ENCODE data around the gene ZFYVE1. TPM values are rescaled to one million over a fixed set of nuclear protein-coding genes. Genes with fewer than 3 reads are reported as not detected.
"Not testable (repeated sequence)": the region's sequence is repeated elsewhere in the genome, so short reads cannot be mapped to it uniquely, and the experiment has no call there.

ZFYVE1 gene
- total RNA-seq, 2 donors from 2014 or later = 16.6 to 31.7 TPM

GRCh38 chr14:72968316-72968715 is 58.6 kb downstream of the ZFYVE1 start:
- no peaks in the 10 kb centered on the region for H3K9me3 ChIP-seq
- no peak overlapping the region for H3K27ac ChIP-seq
- intact Hi-C loops (cut with DNase I) = no loop called here
- 97% methylated on average over 5 of the region's 5 CpGs for WGBS
- no peak for DNase-seq (ENCODE audit: low spot score)
- H3K36me3 ChIP-seq = no peaks in the 10 kb centered on the region
- H3K4me3 ChIP-seq = no peak overlapping the region
- no peaks in the 10 kb centered on the region for H3K4me1 ChIP-seq (replicated peaks)
- TF ChIP-seq CTCF (IDR thresholded peaks at IDR 0.05) = no peak
- no peak for TF ChIP-seq POLR2A (IDR thresholded peaks at IDR 0.05)
- TF ChIP-seq POLR2AphosphoS5 (IDR thresholded peaks at IDR 0.05) = no peak
- no peaks in the 10 kb centered on the region for H3K27me3 ChIP-seq (replicated peaks; ENCODE audit: insufficient read depth)

GRCh38 chr14:72966038-72966437 is 60.9 kb downstream of the ZFYVE1 start:
- no peak for DNase-seq (ENCODE audit: low spot score)
- H3K9me3 ChIP-seq = no peaks in the 10 kb centered on the region
- intact Hi-C loops (cut with DNase I) = no loop called here
- no peak overlapping the region for H3K27ac ChIP-seq
- no peaks in the 10 kb centered on the region for H3K4me1 ChIP-seq (replicated peaks)
- no peaks in the 10 kb centered on the region for H3K36me3 ChIP-seq
- H3K27me3 ChIP-seq (replicated peaks; ENCODE audit: insufficient read depth) = no peaks in the 10 kb centered on the region
- H3K4me3 ChIP-seq = no peak overlapping the region
- 98% methylated on average over 6 of the region's 6 CpGs for WGBS
- no peak for TF ChIP-seq POLR2A (IDR thresholded peaks at IDR 0.05)
- TF ChIP-seq CTCF (IDR thresholded peaks at IDR 0.05) = no peak
- TF ChIP-seq POLR2AphosphoS5 (IDR thresholded peaks at IDR 0.05) = no peak

GRCh38 chr14:72965249-72965648 is 61.7 kb downstream of the ZFYVE1 start:
- 80% methylated on average over 6 of the region's 6 CpGs for WGBS
- no peak overlapping the region for H3K27ac ChIP-seq
- no peak for DNase-seq (ENCODE audit: low spot score)
- H3K27me3 ChIP-seq (replicated peaks; ENCODE audit: insufficient read depth) = no peaks in the 10 kb centered on the region
- H3K4me1 ChIP-seq (replicated peaks) = no peaks in the 10 kb centered on the region
- TF ChIP-seq POLR2AphosphoS5 (IDR thresholded peaks at IDR 0.05) (no peak), CTCF (IDR thresholded peaks at IDR 0.05) (no peak), POLR2A (IDR thresholded peaks at IDR 0.05) (no peak)
- no peaks in the 10 kb centered on the region for H3K9me3 ChIP-seq
- no peaks in the 10 kb centered on the region for H3K36me3 ChIP-seq
- no peak overlapping the region for H3K4me3 ChIP-seq
- intact Hi-C loops (cut with DNase I) = no loop called here

GRCh38 chr14:72962829-72963312 is 64.0 kb downstream of the ZFYVE1 start:
- 60% methylated on average over 6 of the region's 6 CpGs for WGBS
- no peak overlapping the region for H3K4me3 ChIP-seq
- H3K4me1 ChIP-seq (replicated peaks) = no peaks in the 10 kb centered on the region
- TF ChIP-seq POLR2A (IDR thresholded peaks at IDR 0.05) = no peak
- no peak for TF ChIP-seq CTCF (IDR thresholded peaks at IDR 0.05)
- TF ChIP-seq POLR2AphosphoS5 (IDR thresholded peaks at IDR 0.05) = no peak
- H3K27me3 ChIP-seq (replicated peaks; ENCODE audit: insufficient read depth) = no peaks in the 10 kb centered on the region
- no peak overlapping the region for H3K27ac ChIP-seq
- DNase-seq (ENCODE audit: low spot score) = no peak
- intact Hi-C loops (cut with DNase I) = no loop called here
- no peaks in the 10 kb centered on the region for H3K9me3 ChIP-seq
- peaks cover 0 to 8% of the 10 kb centered on the region in 2 donors for H3K36me3 ChIP-seq

GRCh38 chr14:72962336-72962754 is 64.6 kb downstream of the ZFYVE1 start:
- H3K4me1 ChIP-seq (replicated peaks); H3K4me3 ChIP-seq; H3K9me3 ChIP-seq; H3K27me3 ChIP-seq (replicated peaks; ENCODE audit: insufficient read depth); H3K27ac ChIP-seq; DNase-seq (ENCODE audit: low spot score); H3K36me3 ChIP-seq; intact Hi-C loops (cut with DNase I): not testable (repeated sequence)
- WGBS = 67% methylated on average over 10 of the region's 10 CpGs

Data from prostate gland (tissue), 2 donors.